ENCODE data around the gene DLEU7. TPM values are rescaled to one million over a fixed set of nuclear protein-coding genes. Genes with fewer than 3 reads are reported as not detected.

The DLEU7 gene
- not detected in 2 replicates for total RNA-seq

- intact Hi-C loops (cut with micrococcal nuclease): no loop called here
These were observed at the start of gene DLEU7 for GRCh38 chr13:50843257-50844083. Gene DLEU7, minus strand, starts transcription at chr13:50843692. Its CDS starts 46 bp downstream, at chr13:50843646.

GRCh38 chr13:50892210-50892944, 48.9 kb upstream of the DLEU7 start:
- intact Hi-C loops (cut with micrococcal nuclease): loop anchor here (2.0 to 10.0 kb wide), 10 partner anchors 16 to 1635 kb away; partner anchors contain the start of genes CAB39L, CKAP2, DHRS12 and RNASEH2B

DNA sequence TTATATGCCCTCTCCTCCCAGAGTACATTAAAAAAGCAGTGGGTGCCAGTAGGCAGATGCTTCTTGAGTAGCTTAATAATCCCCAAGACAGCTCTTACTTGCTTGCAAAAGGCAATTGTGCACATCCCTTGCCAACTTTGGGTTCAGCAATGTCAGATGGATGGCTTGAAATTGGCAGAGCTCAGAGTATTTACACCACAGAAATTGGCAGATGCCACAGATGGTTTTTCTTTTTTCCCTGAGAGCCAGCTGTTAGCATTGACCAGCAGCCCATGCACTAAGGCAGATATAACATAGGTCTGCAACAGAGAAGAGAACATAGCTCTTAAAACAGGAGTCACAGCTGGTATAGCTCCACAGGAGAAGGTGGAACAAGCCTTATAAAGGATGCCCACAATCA, 47.7 kb upstream of the DLEU7 start:
- intact Hi-C loops (cut with micrococcal nuclease): loop anchor here (5.0 to 10.0 kb wide), 7 partner anchors 89 to 1634 kb away; partner anchors contain the start of genes CAB39L, CKAP2, DHRS12 and SETDB2

- intact Hi-C loops (cut with micrococcal nuclease): no loop called here
These were observed 45.8 kb upstream of the DLEU7 start for GRCh38 chr13:50889317-50889716.

DNA sequence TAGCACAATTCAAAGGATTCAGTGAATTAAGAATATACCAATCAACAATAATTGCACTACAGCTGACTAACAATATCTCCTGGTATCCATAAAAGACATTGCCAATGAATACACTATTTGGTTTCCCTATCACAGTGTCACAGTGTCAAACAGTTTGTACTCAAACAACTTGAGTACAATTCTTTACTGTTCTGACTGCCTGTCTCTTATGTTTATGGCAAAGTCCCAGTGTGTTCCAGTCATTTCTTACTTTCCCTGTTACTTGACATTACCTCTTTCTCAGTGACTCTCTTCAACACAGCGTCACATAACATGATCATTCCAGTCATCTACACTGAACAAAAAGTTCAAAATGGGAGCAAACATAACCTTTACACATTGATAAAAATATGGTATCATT, 44.9 kb upstream of the DLEU7 start:
- intact Hi-C loops (cut with micrococcal nuclease): no loop called here

- intact Hi-C loops (cut with micrococcal nuclease): no loop called here
These were observed 43.7 kb upstream of the DLEU7 start for GRCh38 chr13:50887151-50887550.

- intact Hi-C loops (cut with micrococcal nuclease): no loop called here
These were observed 40.8 kb upstream of the DLEU7 start for GRCh38 chr13:50884265-50884664.

DNA sequence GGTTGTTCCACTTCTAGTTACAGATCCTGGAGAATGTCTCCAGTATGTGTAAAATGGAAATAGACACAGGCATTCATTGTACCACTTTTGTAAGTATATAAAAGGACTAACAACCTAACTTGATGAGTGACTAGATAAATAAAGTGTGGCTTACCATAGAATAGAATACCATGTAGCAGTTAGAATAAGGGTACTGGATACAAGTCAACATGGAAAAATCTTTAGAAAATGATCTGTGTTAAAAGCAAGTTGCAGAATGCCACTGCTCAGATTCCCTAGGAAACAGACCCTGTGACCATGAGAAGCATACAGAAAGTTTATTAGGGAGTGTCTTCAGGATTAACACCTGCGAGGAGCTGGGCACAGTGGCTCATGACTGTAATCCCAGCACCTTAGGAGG, 40.2 kb upstream of the DLEU7 start:
- intact Hi-C loops (cut with micrococcal nuclease): no loop called here

DNA sequence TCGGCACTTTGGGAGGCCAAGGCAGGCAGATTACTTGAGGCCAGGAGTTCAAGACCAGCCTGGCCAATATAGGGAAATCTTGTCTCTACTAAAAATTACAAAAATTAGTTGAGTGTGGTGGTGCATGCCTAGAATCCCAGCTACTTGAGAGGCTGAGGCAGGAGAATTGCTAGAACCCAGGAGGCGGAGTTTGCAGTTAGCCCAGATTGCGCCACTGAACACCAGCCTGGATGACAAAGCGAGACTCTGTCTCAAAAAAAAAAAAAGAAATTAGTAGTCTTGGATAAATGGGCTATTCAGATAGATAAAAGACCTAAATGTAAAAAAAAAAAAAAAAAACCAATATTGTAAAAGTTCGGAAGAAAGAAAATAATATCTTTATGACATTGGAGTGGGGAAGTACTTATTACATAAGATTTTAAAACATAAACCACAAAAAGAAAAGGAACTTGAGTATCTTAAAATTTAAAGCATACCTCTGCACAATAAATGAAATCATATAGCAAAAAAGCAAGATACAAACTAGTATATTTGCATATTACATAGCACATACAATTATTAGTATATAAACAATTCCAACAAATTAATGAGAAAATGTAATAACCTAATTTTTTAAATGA, 39.4 kb upstream of the DLEU7 start:
- intact Hi-C loops (cut with micrococcal nuclease): no loop called here

- intact Hi-C loops (cut with micrococcal nuclease): no loop called here
These were observed 30.5 kb upstream of the DLEU7 start for GRCh38 chr13:50873991-50874390.

GRCh38 chr13:50873467-50873866, 30.0 kb upstream of the DLEU7 start:
- intact Hi-C loops (cut with micrococcal nuclease): no loop called here

GRCh38 chr13:50871405-50871804, 27.9 kb upstream of the DLEU7 start:
- intact Hi-C loops (cut with micrococcal nuclease): no loop called here

DNA sequence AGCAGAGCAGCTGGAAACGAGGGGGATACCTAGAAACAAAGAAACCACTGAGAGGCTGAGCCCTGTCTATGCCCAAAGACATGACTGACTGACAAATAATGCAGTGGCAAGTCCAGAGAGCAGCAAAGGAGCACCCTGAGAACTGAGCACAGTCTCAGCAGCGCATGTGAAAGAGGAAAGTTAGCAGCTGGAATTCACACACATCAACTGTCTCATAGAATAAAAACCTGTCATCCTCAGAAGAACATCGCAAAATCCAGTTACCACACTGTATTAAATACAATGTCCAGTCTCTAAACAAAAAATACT, 24.1 kb upstream of the DLEU7 start:
- intact Hi-C loops (cut with micrococcal nuclease): no loop called here

GRCh38 chr13:50866817-50867636, 23.5 kb upstream of the DLEU7 start:
- intact Hi-C loops (cut with micrococcal nuclease): no loop called here

- intact Hi-C loops (cut with micrococcal nuclease): no loop called here
These were observed 21.0 kb upstream of the DLEU7 start for GRCh38 chr13:50864492-50864891.

- intact Hi-C loops (cut with micrococcal nuclease): no loop called here
These were observed 12.2 kb upstream of the DLEU7 start for GRCh38 chr13:50855681-50856080.

- intact Hi-C loops (cut with micrococcal nuclease): no loop called here
These were observed 7.0 kb upstream of the DLEU7 start for GRCh38 chr13:50850445-50850844.

- intact Hi-C loops (cut with micrococcal nuclease): loop anchor here (5.0 kb wide), 1 partner anchor 65 kb away; no protein-coding TSS in a partner anchor
These were observed 4.0 kb upstream of the DLEU7 start for GRCh38 chr13:50847501-50847900.

DNA sequence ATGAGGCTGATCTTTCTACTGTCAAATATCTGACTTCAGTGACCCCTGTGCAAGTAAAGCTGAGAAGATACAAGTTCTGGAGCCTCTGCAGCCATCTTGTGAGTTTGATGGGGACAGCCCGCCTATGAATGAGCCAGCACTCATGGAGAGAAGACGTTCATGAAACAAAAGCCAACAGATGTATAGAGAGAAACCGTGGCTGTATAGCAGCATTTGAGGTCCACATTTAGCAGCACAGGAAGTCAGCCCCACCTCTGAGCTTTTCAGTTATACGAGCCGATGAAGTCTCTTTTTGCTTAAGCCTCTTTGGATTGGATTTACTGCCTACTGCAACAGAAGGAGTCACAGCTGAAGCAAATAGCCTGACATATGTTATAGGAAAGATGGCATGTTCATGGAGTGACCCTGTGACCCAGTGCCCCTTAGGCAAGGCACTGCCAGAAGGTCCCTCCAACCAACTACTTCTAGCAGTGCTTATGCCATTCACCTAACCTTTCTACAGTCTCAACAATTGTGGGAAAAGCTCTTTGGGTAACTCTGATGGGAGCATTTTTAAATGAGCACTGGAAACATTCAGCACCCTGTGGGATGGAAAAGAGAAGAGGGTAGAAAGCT, 3.5 kb upstream of the DLEU7 start:
- intact Hi-C loops (cut with micrococcal nuclease): loop anchor here (5.0 kb wide), 1 partner anchor 65 kb away; no protein-coding TSS in a partner anchor

DNA sequence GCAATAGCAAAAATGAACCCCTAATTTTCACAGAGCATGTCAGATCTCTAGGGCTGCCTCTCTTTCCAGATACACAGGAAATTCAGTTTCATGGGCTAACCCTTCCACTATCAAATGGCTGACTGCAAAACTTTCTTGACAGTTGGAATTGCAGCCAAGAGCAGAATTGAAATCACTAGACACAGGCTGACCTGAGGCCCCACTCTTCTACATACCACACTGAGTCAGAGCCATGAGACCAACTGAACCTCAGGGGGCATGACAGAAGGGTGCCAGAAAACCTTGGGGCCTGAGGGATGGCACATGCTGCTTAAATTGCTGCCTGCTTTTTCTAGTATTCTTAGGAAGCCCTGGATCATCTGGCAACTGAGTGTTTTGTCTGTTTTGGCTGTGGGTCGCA, 1.7 kb upstream of the DLEU7 start:
- intact Hi-C loops (cut with micrococcal nuclease): loop anchor here (5.0 kb wide), 1 partner anchor 67 kb away; no protein-coding TSS in a partner anchor
